Colonic mucosa (tissue), 4 donors: ENCODE measurements around the gene SHISA6. TPM values are rescaled to one million over a fixed set of nuclear protein-coding genes. Genes with fewer than 3 reads are reported as not detected.

ENCODE experiments used
- DNase-seq: peaks from one replicate; pipeline ENCODE4 v3.0.0-alpha.2; 2020
- H3K27ac ChIP-seq: fragments of 200-600 bp; one replicate; pipeline ENCODE4 v1.8.0; 2021
- H3K27me3 ChIP-seq: fragments of 200-600 bp; one replicate; pipeline ENCODE4 v1.8.0; 2021
- H3K36me3 ChIP-seq: fragments of 200-600 bp; one replicate; pipeline ENCODE4 v1.8.0; 2021
- H3K4me1 ChIP-seq: fragments of 200-600 bp; one replicate; pipeline ENCODE4 v1.8.0; 2021; ENCODE audit warnings: mild to moderate bottlenecking
- H3K4me3 ChIP-seq: fragments of 200-600 bp; one replicate; pipeline ENCODE4 v1.8.0; 2021
- H3K9ac ChIP-seq, 2 donors: one replicate each; pipeline ENCODE4 v1.7.0; 2013; ENCODE audit warnings: control low read depth in 2 of 2, low read depth in 2 of 2, low read length in 2 of 2
- H3K9me3 ChIP-seq: fragments of 200-600 bp; one replicate; pipeline ENCODE4 v1.8.0; 2021
- CTCF ChIP-seq: fragments of 200-600 bp; IDR thresholded peaks from one replicate; pipeline ENCODE4 v1.8.0; 2022; ENCODE audit warnings: antibody characterized with exemption, mild to moderate bottlenecking
- intact Hi-C: fragments of 100-400 bp; cut with DNase I; formaldehyde crosslinking; loops from one replicate; pipeline ENCODE4 v1.14.1; 2022
- total RNA-seq, 2 donors: library from RNA; stranded (reverse); fragmentation: NEBNext Ultra II Directional in 1 of 2; extraction: Animal tissue kit (Norgen Biotek cat#: 25700) in 1 of 2; gene quantifications; one replicate each; pipeline ENCODE4 v1.2.1, GENCODE V29; 2021
- donor health status: healthy.
- donor health status: DM: no; HTN: no; CAD: no.
- donor health status: DM: no; HTN: no; CAD: no.

Gene SHISA6
- total RNA-seq, 2 donors from 2014 or later = 0.45 to 0.59 TPM

DNA sequence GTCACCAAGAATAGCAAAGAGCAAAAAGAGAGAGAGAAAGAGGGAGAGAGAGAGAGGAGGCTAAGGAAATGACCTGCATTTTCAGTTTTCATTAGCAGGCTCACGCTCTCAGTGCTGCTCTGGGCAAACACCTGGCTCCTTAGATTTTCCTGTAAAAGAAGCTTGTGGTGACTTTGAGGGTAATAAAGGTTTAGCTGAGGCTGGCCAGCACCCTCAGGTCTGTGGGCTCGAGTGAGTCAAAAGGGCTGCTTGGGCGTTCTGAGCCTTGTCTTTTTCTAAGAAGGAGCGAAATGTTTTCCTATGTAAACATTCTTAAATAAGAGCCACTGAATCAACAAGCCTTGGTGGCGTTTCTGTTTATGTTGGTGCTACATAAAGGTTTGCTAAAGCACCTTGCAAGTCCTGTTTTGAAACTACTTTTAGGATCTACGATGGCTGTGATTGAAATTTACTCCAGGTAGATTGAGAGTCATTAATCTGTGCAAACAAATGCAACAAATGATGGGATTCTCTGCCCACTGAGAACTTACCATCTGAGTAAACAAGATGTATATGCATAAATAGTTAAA is 38.8 kb downstream of the SHISA6 start:
- intact Hi-C loops = no loop called here
- TF ChIP-seq CTCF = no peak
- H3K36me3 ChIP-seq = no peaks in the 10 kb centered on the region
- no peak overlapping the region for H3K9ac ChIP-seq
- H3K27ac ChIP-seq = no peak overlapping the region
- no peak for DNase-seq
- H3K4me1 ChIP-seq = no peaks in the 10 kb centered on the region
- H3K9me3 ChIP-seq = no peaks in the 10 kb centered on the region
- no peak overlapping the region for H3K4me3 ChIP-seq
- H3K27me3 ChIP-seq = no peaks in the 10 kb centered on the region

GRCh38 chr17:11282586-11282985 is 41.6 kb downstream of the SHISA6 start:
- H3K4me3 ChIP-seq = no peak overlapping the region
- no peak overlapping the region for H3K9ac ChIP-seq
- no peak for DNase-seq
- H3K9me3 ChIP-seq = no peaks in the 10 kb centered on the region
- intact Hi-C loops = no loop called here
- no peak overlapping the region for H3K27ac ChIP-seq
- no peaks in the 10 kb centered on the region for H3K4me1 ChIP-seq
- TF ChIP-seq CTCF = no peak
- no peaks in the 10 kb centered on the region for H3K36me3 ChIP-seq
- H3K27me3 ChIP-seq = no peaks in the 10 kb centered on the region

DNA sequence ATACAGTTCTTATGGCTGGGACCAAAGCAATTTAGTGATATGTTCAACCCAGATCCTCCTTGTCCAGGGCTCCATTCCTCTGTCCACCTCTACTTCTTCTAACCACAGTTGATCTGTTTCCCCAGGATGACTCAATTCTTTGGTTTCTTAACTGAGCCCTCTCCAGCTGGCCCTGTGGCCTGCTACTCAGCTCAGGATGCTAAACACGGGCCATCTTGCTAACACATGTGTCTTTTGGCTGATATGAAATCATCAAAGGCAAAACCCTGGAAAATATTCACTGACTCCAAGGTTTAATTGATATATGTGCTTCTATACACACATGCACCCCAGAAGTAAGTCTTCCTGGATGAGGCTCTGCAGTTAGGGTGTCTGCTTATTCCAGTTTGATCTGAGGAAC is 43.8 kb downstream of the SHISA6 start:
- no peak for DNase-seq
- Histone ChIP-seq H3K27me3 (no peaks in the 10 kb centered on the region), H3K27ac (no peak overlapping the region), H3K4me1 (no peaks in the 10 kb centered on the region), H3K9ac (no peak overlapping the region), H3K9me3 (no peaks in the 10 kb centered on the region), H3K4me3 (no peak overlapping the region), H3K36me3 (no peaks in the 10 kb centered on the region)
- TF ChIP-seq CTCF = no peak
- intact Hi-C loops = no loop called here

DNA sequence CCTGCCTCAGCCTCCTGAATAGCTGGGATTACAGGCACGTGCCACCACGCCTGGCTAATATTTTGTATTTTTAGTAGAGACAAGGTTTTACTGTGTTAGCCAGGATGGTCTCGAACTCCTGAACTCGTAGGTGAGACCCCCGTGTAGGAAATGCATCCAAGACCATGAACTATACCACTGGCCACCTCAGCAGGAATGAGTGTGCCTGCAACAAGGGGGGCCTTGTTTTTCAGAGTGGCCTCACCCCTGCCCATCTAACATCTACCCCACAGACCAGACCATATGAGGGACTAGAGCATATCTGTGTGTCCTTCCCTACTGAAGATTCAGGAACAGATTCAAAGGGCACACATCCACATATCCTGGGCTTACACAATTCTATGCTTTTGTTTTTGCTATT is 44.9 kb downstream of the SHISA6 start:
- DNase-seq = no peak
- no peak overlapping the region for H3K9ac ChIP-seq
- H3K4me1 ChIP-seq = no peaks in the 10 kb centered on the region
- no peak overlapping the region for H3K4me3 ChIP-seq
- no peak for TF ChIP-seq CTCF
- H3K27me3 ChIP-seq = no peaks in the 10 kb centered on the region
- intact Hi-C loops = no loop called here
- H3K9me3 ChIP-seq = no peaks in the 10 kb centered on the region
- H3K36me3 ChIP-seq = no peaks in the 10 kb centered on the region
- H3K27ac ChIP-seq = no peak overlapping the region

- Histone ChIP-seq H3K4me3 (no peak overlapping the region), H3K27ac (no peak overlapping the region), H3K9ac (no peak overlapping the region), H3K36me3 (no peaks in the 10 kb centered on the region), H3K4me1 (no peaks in the 10 kb centered on the region), H3K27me3 (no peaks in the 10 kb centered on the region), H3K9me3 (no peaks in the 10 kb centered on the region)
- intact Hi-C loops = no loop called here
- no peak for DNase-seq
- no peak for TF ChIP-seq CTCF
Observed at GRCh38 chr17:11287791-11288190, 46.8 kb downstream of the SHISA6 start.
